Stomach (tissue), 9 donors: ENCODE measurements around the gene TNFRSF14. TPM values are rescaled to one million over a fixed set of nuclear protein-coding genes. Genes with fewer than 3 reads are reported as not detected.

Experiments
- DNase-seq, 2 donors: peaks; one replicate each; pipeline versions ENCODE4 v3.0.0 to v3.0.0-alpha.2; 2013 to 2019
- H3K27ac ChIP-seq, 5 donors: fragments of 200-600 bp in 4 of 5; sonication (generic) in 4 of 5; one replicate each; pipeline ENCODE4 v1.5.1; 2013 to 2019; ENCODE audit warnings: mild to moderate bottlenecking in 1 of 5, moderate library complexity in 1 of 5
- H3K27me3 ChIP-seq, 3 donors: fragments of 200-600 bp; sonication (generic); one replicate each; pipeline ENCODE4 v1.5.1; 2017 to 2019; ENCODE audit warnings: mixed run types in 1 of 3
- H3K36me3 ChIP-seq, 4 donors: fragments of 200-600 bp; sonication (generic); 1 replicate in 3 of 4; 2 replicates in 1 of 4; pipeline ENCODE4 v1.5.1; 2016 to 2019
- H3K4me1 ChIP-seq, 4 donors: fragments of 200-600 bp; sonication (generic); one replicate each; pipeline ENCODE4 v1.5.1; 2016 to 2019
- H3K4me3 ChIP-seq, 4 donors: fragments of 200-600 bp; sonication (generic) in 3 of 4; one replicate each; pipeline ENCODE4 v1.5.1; 2016 to 2019; ENCODE audit warnings: mild to moderate bottlenecking in 1 of 4
- H3K9me3 ChIP-seq, 4 donors: fragments of 200-600 bp; sonication (generic); one replicate each; pipeline ENCODE4 v1.5.1; 2016 to 2019
- EP300 ChIP-seq: sonication (generic); formaldehyde crosslinking; IDR thresholded peaks from one replicate; pipeline ENCODE4 v1.6.1; 2017; ENCODE audit warnings: antibody characterized with exemption
- POLR2A ChIP-seq, 4 donors: fragments of 450-650 bp; IDR thresholded peaks; one replicate each; pipeline ENCODE4 v1.6.1; 2016; ENCODE audit warnings: antibody characterized with exemption in 4 of 4, control low read depth in 2 of 4, mild to moderate bottlenecking in 1 of 4, moderate library complexity in 1 of 4
- POLR2AphosphoS5 ChIP-seq, 3 donors: sonication (generic); formaldehyde crosslinking; IDR thresholded peaks; one replicate each; pipeline ENCODE4 v1.6.1; 2016; ENCODE audit warnings: antibody characterized with exemption in 3 of 3
- WGBS, 5 donors: extraction: QIAGEN DNeasy Blood & Tissue Kit in 3 of 5; methylation state at CpG; one replicate each; pipeline versions ENCODE4 v1.1.5 to v1.1.7; 2013 to 2018; 5-methylcytosine and 5-hydroxymethylcytosine counted together
- intact Hi-C: fragments of 100-400 bp; cut with DNase I; formaldehyde crosslinking; loops from one replicate; pipeline ENCODE4 v1.15.1; 2023; ENCODE audit warnings: low total_unique reads
- polyA plus RNA-seq, 3 donors: library from polyadenylated mRNA; stranded (reverse); fragments of 200-250 nt; gene quantifications; one replicate each; pipeline ENCODE4 v1.2.3, GENCODE V29; 2013
- total RNA-seq, 5 donors: library from RNA; depleted of rRNA; stranded (reverse); fragments of >200 nt; gene quantifications; one replicate each; pipeline versions ENCODE4 v1.1.0 to v1.2.3, GENCODE V29; 2014 to 2016
- TF ChIP-seq, protein P1 (sequence below), 7 experiments: fragments of 450-650 bp in 4 of 7; fragments of 200-600 bp in 3 of 7; sonication (generic) in 3 of 7; IDR thresholded peaks; one replicate each; pipeline ENCODE4 v1.5.1; 2016 to 2019; ENCODE audit warnings: antibody characterized with exemption in 7 of 7, control low read depth in 2 of 7, mild to moderate bottlenecking in 1 of 7
- donor health status: healthy with polysubstance abuse.
- donor health status: Bipolar disorder and iron deficiency.
- donor health status: healthy.

The TNFRSF14 gene
- total and polyA plus RNA-seq, 8 donors, result 33.2 to 413 (median 103) TPM

DNA sequence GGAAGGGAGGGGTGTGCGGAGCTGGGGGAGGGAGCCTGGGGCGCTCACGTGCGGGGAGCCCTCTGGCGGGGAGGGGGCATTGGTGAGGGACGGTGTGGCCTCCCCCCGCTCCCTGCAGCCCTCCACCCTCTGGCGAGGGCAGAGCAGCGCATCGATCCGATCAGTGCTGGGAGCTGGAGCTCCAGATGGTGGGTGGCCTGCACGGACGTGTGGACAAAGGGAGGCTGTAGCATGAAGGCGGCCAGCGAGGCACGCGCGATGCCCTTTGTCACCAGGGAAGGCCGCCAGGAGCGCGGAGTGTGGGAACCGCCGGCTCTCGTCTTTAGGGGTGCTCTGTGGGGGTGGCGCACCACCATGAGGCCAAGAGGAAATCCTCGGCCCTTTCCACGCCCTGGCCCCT is 20.7 kb upstream of the TNFRSF14 start:
- peaks cover 15 to 33% (median 33%) of the 10 kb centered on the region in 4 donors for H3K4me1 ChIP-seq
- TF ChIP-seq POLR2A (IDR thresholded peaks at IDR 0.05), result no peak
- TF ChIP-seq POLR2AphosphoS5 (IDR thresholded peaks at IDR 0.05), result no peak
- TF ChIP-seq EP300, result no peak
- TF ChIP-seq, protein P1, sequence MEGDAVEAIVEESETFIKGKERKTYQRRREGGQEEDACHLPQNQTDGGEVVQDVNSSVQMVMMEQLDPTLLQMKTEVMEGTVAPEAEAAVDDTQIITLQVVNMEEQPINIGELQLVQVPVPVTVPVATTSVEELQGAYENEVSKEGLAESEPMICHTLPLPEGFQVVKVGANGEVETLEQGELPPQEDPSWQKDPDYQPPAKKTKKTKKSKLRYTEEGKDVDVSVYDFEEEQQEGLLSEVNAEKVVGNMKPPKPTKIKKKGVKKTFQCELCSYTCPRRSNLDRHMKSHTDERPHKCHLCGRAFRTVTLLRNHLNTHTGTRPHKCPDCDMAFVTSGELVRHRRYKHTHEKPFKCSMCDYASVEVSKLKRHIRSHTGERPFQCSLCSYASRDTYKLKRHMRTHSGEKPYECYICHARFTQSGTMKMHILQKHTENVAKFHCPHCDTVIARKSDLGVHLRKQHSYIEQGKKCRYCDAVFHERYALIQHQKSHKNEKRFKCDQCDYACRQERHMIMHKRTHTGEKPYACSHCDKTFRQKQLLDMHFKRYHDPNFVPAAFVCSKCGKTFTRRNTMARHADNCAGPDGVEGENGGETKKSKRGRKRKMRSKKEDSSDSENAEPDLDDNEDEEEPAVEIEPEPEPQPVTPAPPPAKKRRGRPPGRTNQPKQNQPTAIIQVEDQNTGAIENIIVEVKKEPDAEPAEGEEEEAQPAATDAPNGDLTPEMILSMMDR (IDR thresholded peaks at IDR 0.05), result no peak
- peak in 1 of 2 donors; percentile 41 for DNase-seq
- H3K4me3 ChIP-seq, result no peak overlapping the region
- H3K27ac ChIP-seq, result no peak overlapping the region
- 20 to 41% (median 33%) methylated on average over 3 to 27 of the region's 27 CpGs for WGBS, 5 donors
- intact Hi-C loops, result no loop called here
- H3K36me3 ChIP-seq, result no peaks in the 10 kb centered on the region
- no peaks in the 10 kb centered on the region for H3K9me3 ChIP-seq
- H3K27me3 ChIP-seq, result peaks cover 0 to 100% (median 36%) of the 10 kb centered on the region in 3 donors

DNA sequence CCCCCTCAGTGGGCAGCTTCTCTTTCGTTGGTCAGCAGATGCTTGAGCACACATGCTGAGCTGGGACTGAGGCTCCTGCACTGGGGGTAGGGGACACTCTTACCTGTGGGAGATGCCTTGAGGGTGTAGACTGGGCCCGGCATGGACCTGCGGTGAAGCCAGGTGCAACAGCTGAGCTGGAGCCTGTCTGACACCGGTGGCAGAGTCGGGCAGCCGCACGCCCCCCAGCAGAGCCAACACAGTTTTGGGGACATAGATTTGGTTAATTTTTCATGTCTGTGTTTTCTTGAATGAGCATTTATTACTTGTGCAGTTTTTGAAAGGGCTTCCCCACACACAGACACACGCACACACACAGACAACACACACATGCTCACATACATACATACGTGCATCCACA is 20.2 kb upstream of the TNFRSF14 start:
- no peak overlapping the region for H3K27ac ChIP-seq
- H3K4me3 ChIP-seq, result no peak overlapping the region
- no peaks in the 10 kb centered on the region for H3K36me3 ChIP-seq
- H3K27me3 ChIP-seq, result peaks cover 0 to 100% (median 36%) of the 10 kb centered on the region in 3 donors
- no peak for DNase-seq
- peaks cover 15 to 33% (median 32%) of the 10 kb centered on the region in 4 donors for H3K4me1 ChIP-seq
- H3K9me3 ChIP-seq, result no peaks in the 10 kb centered on the region
- intact Hi-C loops, result no loop called here
- 80 to 92% (median 87%) methylated on average over 9 of the region's 9 CpGs for WGBS, 5 donors
- TF ChIP-seq POLR2AphosphoS5 (IDR thresholded peaks at IDR 0.05), result no peak
- TF ChIP-seq POLR2A (IDR thresholded peaks at IDR 0.05), result no peak
- no peak for TF ChIP-seq EP300
- TF ChIP-seq, protein P1 (IDR thresholded peaks at IDR 0.05), result no peak

DNA sequence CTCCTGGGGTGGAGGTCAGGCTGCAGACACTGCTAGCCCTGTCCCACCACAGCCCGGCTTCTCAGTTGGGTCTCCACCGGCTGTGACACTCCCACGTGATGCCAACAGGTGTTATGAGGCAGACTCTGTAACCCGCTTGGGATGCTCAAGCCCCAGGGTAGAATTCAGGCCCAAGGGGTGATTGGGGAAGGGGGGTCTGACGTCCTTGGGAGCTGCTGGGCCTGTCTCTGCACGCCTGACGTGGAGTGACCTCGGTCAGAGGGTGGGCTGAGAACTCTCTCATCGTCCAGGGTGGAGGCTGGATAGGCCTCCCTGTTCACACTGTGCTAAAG is 18.4 kb upstream of the TNFRSF14 start:
- Histone ChIP-seq H3K4me1 (peaks cover 12 to 34% (median 31%) of the 10 kb centered on the region in 4 donors), H3K36me3 (no peaks in the 10 kb centered on the region), H3K27ac (no peak overlapping the region), H3K9me3 (no peaks in the 10 kb centered on the region), H3K27me3 (peaks cover 0 to 99% (median 23%) of the 10 kb centered on the region in 3 donors), H3K4me3 (no peak overlapping the region)
- 49 to 71% (median 64%) methylated on average over 9 of the region's 9 CpGs for WGBS, 5 donors
- no peak for TF ChIP-seq EP300
- TF ChIP-seq, protein P1 (IDR thresholded peaks at IDR 0.05), result no peak
- no peak for TF ChIP-seq POLR2A (IDR thresholded peaks at IDR 0.05)
- no peak for TF ChIP-seq POLR2AphosphoS5 (IDR thresholded peaks at IDR 0.05)
- intact Hi-C loops, result no loop called here
- no peak for DNase-seq

DNA sequence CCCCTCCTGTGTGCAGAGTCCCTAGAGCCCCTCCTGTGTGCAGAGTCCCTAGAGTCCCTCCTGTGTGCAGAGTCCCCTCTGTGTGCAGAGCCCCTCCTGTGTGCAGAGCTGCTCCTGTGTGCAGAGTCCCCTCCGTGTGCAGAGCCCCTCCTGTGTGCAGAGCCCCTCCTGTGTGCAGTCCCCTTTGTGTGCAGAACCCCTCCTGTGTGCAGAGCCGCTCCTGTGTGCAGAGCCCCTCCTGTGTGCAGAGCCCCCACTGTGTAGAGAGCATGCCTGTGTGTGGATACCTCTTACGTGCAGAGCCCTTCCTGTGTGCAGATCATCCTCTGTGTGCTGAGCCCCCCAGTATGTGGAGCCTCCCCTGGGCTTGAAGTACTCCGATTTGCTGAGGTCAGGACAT is 17.8 kb upstream of the TNFRSF14 start:
- TF ChIP-seq, protein P1 (IDR thresholded peaks at IDR 0.05), result no peak
- no peak for TF ChIP-seq POLR2A (IDR thresholded peaks at IDR 0.05)
- TF ChIP-seq EP300, result no peak
- TF ChIP-seq POLR2AphosphoS5 (IDR thresholded peaks at IDR 0.05), result no peak
- WGBS, 5 donors, result 84 to 91% (median 87%) methylated on average over 4 of the region's 4 CpGs
- Histone ChIP-seq H3K4me3 (no peak overlapping the region), H3K9me3 (no peaks in the 10 kb centered on the region), H3K36me3 (no peaks in the 10 kb centered on the region), H3K4me1 (peaks cover 12 to 38% (median 33%) of the 10 kb centered on the region in 4 donors), H3K27ac (no peak overlapping the region), H3K27me3 (peaks cover 0 to 99% (median 19%) of the 10 kb centered on the region in 3 donors)
- intact Hi-C loops, result no loop called here
- no peak for DNase-seq
